Medulla oblongata (tissue), 1 donor: ENCODE measurements around the gene EZR.
"Not testable (repeated sequence)": the region's sequence is repeated elsewhere in the genome, so short reads cannot be mapped to it uniquely, and the experiment has no call there.

Experiments
- DNase-seq: peaks from one replicate; pipeline ENCODE4 v3.0.0-alpha.2; 2015; ENCODE audit errors: extremely low spot score

The EZR gene

GRCh38 chr6:158797331-158798310, 21.5 kb downstream of the EZR start:
- no peak for DNase-seq

GRCh38 chr6:158796353-158796752, 22.8 kb downstream of the EZR start:
- no peak for DNase-seq

- DNase-seq = no peak
These were observed 23.7 kb downstream of the EZR start for GRCh38 chr6:158795516-158795915.

GRCh38 chr6:158793432-158793831, 25.7 kb downstream of the EZR start:
- DNase-seq = no peak

GRCh38 chr6:158792505-158792904, 26.7 kb downstream of the EZR start:
- DNase-seq = not testable (repeated sequence)

- no peak for DNase-seq
These were observed 27.8 kb downstream of the EZR start for GRCh38 chr6:158791274-158791855.

GRCh38 chr6:158789115-158789917, 29.9 kb downstream of the EZR start:
- no peak for DNase-seq

GRCh38 chr6:158787395-158787794, 31.8 kb downstream of the EZR start:
- DNase-seq = no peak

- no peak for DNase-seq
These were observed 32.4 kb downstream of the EZR start for GRCh38 chr6:158786645-158787304.

- DNase-seq = no peak
These were observed 34.1 kb downstream of the EZR start for GRCh38 chr6:158785036-158785435.

GRCh38 chr6:158784505-158784904, 34.7 kb downstream of the EZR start:
- no peak for DNase-seq

- no peak for DNase-seq
These were observed 35.3 kb downstream of the EZR start for GRCh38 chr6:158783851-158784250.

- DNase-seq = no peak
These were observed 36.1 kb downstream of the EZR start for GRCh38 chr6:158783167-158783450.

GRCh38 chr6:158782432-158783166, 36.6 kb downstream of the EZR start:
- DNase-seq = no peak

GRCh38 chr6:158781692-158782373, 37.3 kb downstream of the EZR start:
- no peak for DNase-seq

GRCh38 chr6:158780988-158781691, 38.0 kb downstream of the EZR start:
- DNase-seq = no peak

GRCh38 chr6:158780246-158780884, 38.8 kb downstream of the EZR start:
- no peak for DNase-seq

- DNase-seq = no peak
These were observed 41.1 kb downstream of the EZR start for GRCh38 chr6:158778005-158778527.

- no peak for DNase-seq
These were observed 41.7 kb downstream of the EZR start for GRCh38 chr6:158777510-158777909.
